HG02759 (cell line): ENCODE measurements around the gene ADAMTS1.

Experiments used
- ATAC-seq: cut with Tn5 transposase; IDR thresholded peaks from one replicate; pipeline ENCODE4 v1.9.1; 2021; ENCODE audit warnings: mild to moderate bottlenecking, moderate library complexity; ENCODE audit not compliant: unreplicated experiment

The ADAMTS1 gene

DNA sequence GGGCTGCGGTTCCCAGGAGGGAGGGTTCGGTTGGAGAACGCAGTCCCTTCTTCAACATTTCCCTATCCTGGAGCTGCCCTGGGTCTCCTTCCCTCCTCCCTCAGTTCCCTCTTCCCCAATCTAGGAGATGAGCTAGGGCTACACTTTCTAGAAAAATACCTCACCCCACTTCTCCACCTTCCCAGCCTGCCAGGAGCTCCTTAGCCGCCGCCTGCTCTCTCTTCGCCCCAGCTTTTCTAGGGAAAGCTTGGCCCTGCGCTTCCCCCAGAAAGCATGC, 488 bp upstream of the ADAMTS1 start:
- ATAC-seq = no peak

DNA sequence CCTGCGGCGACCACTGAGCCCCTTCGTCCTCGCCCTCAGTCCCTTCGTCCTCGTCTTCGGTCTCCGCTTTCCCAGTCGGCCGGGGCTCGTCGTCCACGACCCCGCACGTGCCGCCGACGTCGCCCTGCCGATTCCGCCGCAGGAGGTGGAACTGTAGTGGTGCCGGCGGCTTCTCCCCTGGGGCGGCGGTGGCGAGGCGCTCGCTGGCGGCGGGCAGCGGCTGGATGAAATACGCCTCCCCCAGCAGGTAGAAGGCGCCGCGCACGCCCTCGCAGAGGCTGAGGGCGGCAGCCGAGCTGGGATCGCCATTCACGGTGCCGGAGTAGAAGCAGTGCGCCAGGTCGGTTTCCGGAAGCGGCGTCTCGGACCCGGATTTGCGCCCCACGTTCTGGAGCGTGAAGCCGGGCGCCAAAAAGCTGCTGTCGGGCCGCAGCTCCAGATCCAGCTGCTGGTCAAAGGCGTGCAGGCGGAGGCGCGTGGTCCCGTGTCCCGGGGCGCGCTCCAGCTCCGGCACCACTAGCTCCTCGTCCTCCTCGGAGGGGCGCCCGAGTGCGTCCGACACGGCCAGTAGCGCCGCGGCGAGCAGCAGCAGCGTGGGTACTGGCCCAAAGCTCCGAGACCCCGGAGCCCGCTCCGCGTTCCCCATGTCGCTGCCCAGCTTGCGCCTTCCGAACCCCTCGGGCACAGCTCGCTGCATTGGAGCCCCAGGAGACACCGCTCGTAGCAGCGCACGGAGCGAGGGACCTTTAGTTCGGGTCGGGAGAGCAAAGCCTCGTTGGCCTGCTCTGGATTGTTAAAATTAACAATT, 747 bp downstream of the ADAMTS1 start:
- ATAC-seq = no peak

GRCh38 chr21:26843933-26844257, 1.3 kb downstream of the ADAMTS1 start:
- ATAC-seq = no peak

- ATAC-seq = no peak
These were observed 2.0 kb downstream of the ADAMTS1 start for GRCh38 chr21:26842974-26843932.

- no peak for ATAC-seq
These were observed 2.9 kb downstream of the ADAMTS1 start for GRCh38 chr21:26842300-26842699.

- no peak for ATAC-seq
These were observed 4.3 kb downstream of the ADAMTS1 start for GRCh38 chr21:26840912-26841311.

- no peak for ATAC-seq
These were observed 5.0 kb downstream of the ADAMTS1 start for GRCh38 chr21:26840201-26840600.

- ATAC-seq = no peak
These were observed 7.7 kb downstream of the ADAMTS1 start for GRCh38 chr21:26837539-26837938.

DNA sequence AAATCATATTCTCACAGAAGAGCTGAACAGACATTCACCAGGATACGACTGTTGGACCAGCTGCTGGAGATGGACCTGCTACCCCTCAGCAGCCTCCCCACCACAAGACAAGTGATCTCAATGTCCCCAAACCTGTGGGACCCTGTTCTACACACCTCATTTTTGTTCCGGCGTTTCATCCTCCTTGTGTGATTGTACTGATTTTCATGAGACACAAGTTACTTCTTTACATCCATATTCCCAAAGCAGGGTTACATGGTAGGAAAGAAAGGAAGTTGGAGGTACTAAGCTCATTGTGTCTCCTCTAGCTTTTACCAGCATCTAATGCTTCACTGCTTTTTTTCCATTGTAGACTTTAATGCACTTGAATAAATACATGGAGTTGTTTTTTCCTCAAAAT, 8.7 kb downstream of the ADAMTS1 start:
- ATAC-seq = no peak

GRCh38 chr21:26835714-26836265, 9.4 kb downstream of the ADAMTS1 start:
- no peak for ATAC-seq

GRCh38 chr21:26835027-26835713, 10.0 kb downstream of the ADAMTS1 start:
- ATAC-seq = no peak

GRCh38 chr21:26834181-26834905, 10.9 kb downstream of the ADAMTS1 start:
- no peak for ATAC-seq

GRCh38 chr21:26833460-26833939, 11.7 kb downstream of the ADAMTS1 start:
- no peak for ATAC-seq

DNA sequence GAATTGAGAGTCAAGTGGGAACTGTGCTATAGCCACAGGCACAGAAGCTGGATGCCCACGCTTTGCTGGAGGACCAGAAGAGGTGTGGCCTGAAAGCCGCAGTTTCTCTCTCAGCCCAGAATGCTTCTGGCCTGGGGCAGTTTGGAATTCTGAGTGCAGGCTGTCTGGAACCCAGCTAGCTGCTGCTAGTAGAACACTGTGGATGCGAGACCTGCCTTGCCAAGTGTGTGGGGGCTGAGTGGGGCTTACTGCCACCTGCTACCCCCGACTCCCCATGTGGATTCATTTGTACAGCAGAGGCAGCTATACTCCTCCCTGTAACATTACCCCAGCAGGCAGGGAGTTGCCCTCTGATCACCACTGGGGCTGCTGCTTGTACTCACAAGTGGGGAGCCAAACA, 12.2 kb downstream of the ADAMTS1 start:
- ATAC-seq = no peak

- no peak for ATAC-seq
These were observed 12.7 kb downstream of the ADAMTS1 start for GRCh38 chr21:26832546-26832945.

DNA sequence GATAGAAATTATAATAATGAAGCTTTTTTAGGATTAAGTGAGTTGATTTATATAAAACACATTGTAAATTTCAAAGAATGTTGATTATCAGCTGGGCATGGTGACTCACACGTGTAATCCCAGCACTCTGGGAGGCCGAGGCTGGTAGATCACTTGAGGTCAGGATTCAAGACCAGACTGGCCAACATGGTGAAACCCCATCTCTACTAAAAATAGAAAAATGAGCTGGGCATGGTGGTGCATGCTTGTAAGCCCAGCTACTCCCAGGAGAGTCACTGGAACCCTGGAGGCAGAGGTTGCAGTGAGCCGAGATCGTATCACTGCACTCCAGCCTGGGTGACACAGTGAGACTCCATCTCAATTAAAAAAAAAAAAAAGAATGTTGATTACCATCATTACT, 18.4 kb downstream of the ADAMTS1 start:
- no peak for ATAC-seq

- ATAC-seq = no peak
These were observed 24.7 kb downstream of the ADAMTS1 start for GRCh38 chr21:26820509-26820908.

- ATAC-seq = no peak
These were observed 25.4 kb downstream of the ADAMTS1 start for GRCh38 chr21:26819740-26820324.

DNA sequence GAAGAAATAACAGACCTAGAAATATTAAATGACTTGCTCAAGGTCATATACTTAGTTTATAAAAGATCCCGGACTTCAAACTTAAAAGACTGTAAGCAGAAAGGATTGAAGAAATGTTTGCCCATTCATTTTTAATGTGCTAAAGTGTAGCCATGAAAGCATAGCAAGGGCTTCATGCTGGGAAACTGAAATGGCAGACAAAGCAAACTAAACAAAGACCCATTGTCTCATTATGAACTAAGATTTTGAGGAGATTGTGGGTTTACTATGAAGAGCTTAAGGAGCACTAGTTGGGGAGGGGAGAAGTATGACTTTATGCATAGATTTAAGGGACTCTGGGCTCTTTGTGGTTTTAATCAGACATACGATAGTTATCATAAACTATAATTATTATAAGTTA, 26.3 kb downstream of the ADAMTS1 start:
- no peak for ATAC-seq

DNA sequence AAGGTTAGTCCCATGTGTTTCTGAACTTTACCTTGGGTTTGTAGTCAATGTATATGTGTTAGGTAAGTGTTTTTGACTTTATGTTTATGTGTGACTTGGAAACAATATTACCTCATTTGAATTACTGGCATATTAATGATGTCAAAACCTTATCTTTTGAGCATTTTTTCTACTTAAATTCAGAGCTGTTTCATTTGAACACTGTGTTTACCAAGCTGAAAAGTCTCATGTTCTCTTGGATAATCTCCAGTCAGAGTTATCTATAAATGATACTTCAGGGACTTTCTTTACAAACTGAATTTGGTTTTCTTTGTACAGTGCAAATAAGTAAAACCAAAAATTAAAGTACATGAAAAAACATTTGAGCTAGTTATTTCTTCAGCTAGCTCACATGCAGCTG, 30.0 kb downstream of the ADAMTS1 start:
- no peak for ATAC-seq
